Measurements from ENCODE around the gene PLCH1.
A peak's percentile ranks its signal among the peaks of the same experiment; 100 is the strongest.
"Not testable (repeated sequence)": the region's sequence is repeated elsewhere in the genome, so short reads cannot be mapped to it uniquely, and the experiment has no call there.

Gene PLCH1

GRCh38 chr3:155635056-155635455, 109.8 kb downstream of the PLCH1 start:
- Histone ChIP-seq H2BK120ac (ENCODE audit: low read depth, low read length) (no peak overlapping the region), H3K56ac (ENCODE audit: low read length) (no peak overlapping the region), H3K27me3 (ENCODE audit: insufficient read depth, low read length, poor library complexity) (no peaks in the 10 kb centered on the region), H3K4ac (ENCODE audit: low read depth, low read length) (no peak overlapping the region), H2BK5ac (ENCODE audit: low read length) (no peak overlapping the region), H2BK15ac (replicated peaks; ENCODE audit: low read depth) (no peak overlapping the region), H3K4me2 (ENCODE audit: low read length) (no peak overlapping the region), H3K18ac (ENCODE audit: low read length) (no peak overlapping the region), H3K27ac (ENCODE audit: low read depth, low read length) (no peak overlapping the region), H4K5ac (ENCODE audit: low read length) (no peak overlapping the region), H3K4me1 (ENCODE audit: control insufficient read depth, low read depth, low read length) (peaks cover 5% of the 10 kb centered on the region), H3K79me1 (ENCODE audit: low read length) (peaks cover 1% of the 10 kb centered on the region), H3K36me3 (ENCODE audit: control insufficient read depth, insufficient read depth, low read length) (no peaks in the 10 kb centered on the region), H3K4me3 (ENCODE audit: low read length) (no peak overlapping the region), H3K9ac (ENCODE audit: low read length) (no peak overlapping the region), H3K23ac (ENCODE audit: low read length) (no peak overlapping the region), H4K8ac (ENCODE audit: low read depth, low read length) (no peak overlapping the region), H3K79me2 (ENCODE audit: control insufficient read depth, insufficient read depth, low read length) (no peaks in the 10 kb centered on the region), H2AK5ac (ENCODE audit: low read length) (no peak overlapping the region)
- no peak for DNase-seq
- no CpG with 5 or more reads among the region's 1 CpG for WGBS (ENCODE audit: extremely low coverage, insufficient coverage, low lambda C conversion rate)

GRCh38 chr3:155634121-155634719, 110.7 kb downstream of the PLCH1 start:
- H3K23ac ChIP-seq (ENCODE audit: low read length) = no peak overlapping the region
- no peak overlapping the region for H2BK15ac ChIP-seq (replicated peaks; ENCODE audit: low read depth)
- H2AK5ac ChIP-seq (ENCODE audit: low read length) = peak overlapping the region; percentile 41
- H3K4me1 ChIP-seq (ENCODE audit: control insufficient read depth, low read depth, low read length) = peaks cover 4% of the 10 kb centered on the region
- H3K79me2 ChIP-seq (ENCODE audit: control insufficient read depth, insufficient read depth, low read length) = no peaks in the 10 kb centered on the region
- H3K4me3 ChIP-seq (ENCODE audit: low read length) = no peak overlapping the region
- H3K27ac ChIP-seq (ENCODE audit: low read depth, low read length) = no peak overlapping the region
- no peaks in the 10 kb centered on the region for H3K27me3 ChIP-seq (ENCODE audit: insufficient read depth, low read length, poor library complexity)
- H3K36me3 ChIP-seq (ENCODE audit: control insufficient read depth, insufficient read depth, low read length) = no peaks in the 10 kb centered on the region
- H2BK120ac ChIP-seq (ENCODE audit: low read depth, low read length) = no peak overlapping the region
- H3K56ac ChIP-seq (ENCODE audit: low read length) = no peak overlapping the region
- H3K79me1 ChIP-seq (ENCODE audit: low read length) = peaks cover 1% of the 10 kb centered on the region
- H3K9ac ChIP-seq (ENCODE audit: low read length) = no peak overlapping the region
- no peak overlapping the region for H3K4ac ChIP-seq (ENCODE audit: low read depth, low read length)
- no CpG with 5 or more reads among the region's 3 CpGs for WGBS (ENCODE audit: extremely low coverage, insufficient coverage, low lambda C conversion rate)
- H4K8ac ChIP-seq (ENCODE audit: low read depth, low read length) = no peak overlapping the region
- H4K5ac ChIP-seq (ENCODE audit: low read length) = no peak overlapping the region
- no peak for DNase-seq
- no peak overlapping the region for H3K4me2 ChIP-seq (ENCODE audit: low read length)
- H3K18ac ChIP-seq (ENCODE audit: low read length) = no peak overlapping the region
- no peak overlapping the region for H2BK5ac ChIP-seq (ENCODE audit: low read length)

- Histone ChIP-seq H3K36me3 (ENCODE audit: control insufficient read depth, insufficient read depth, low read length) (no peaks in the 10 kb centered on the region), H2BK15ac (replicated peaks; ENCODE audit: low read depth) (no peak overlapping the region), H3K27ac (ENCODE audit: low read depth, low read length) (no peak overlapping the region), H2BK120ac (ENCODE audit: low read depth, low read length) (no peak overlapping the region), H3K23ac (ENCODE audit: low read length) (no peak overlapping the region), H3K79me2 (ENCODE audit: control insufficient read depth, insufficient read depth, low read length) (no peaks in the 10 kb centered on the region), H3K4me2 (ENCODE audit: low read length) (no peak overlapping the region), H3K27me3 (ENCODE audit: insufficient read depth, low read length, poor library complexity) (no peaks in the 10 kb centered on the region), H2AK5ac (ENCODE audit: low read length) (no peak overlapping the region), H3K9ac (ENCODE audit: low read length) (no peak overlapping the region), H4K5ac (ENCODE audit: low read length) (no peak overlapping the region), H3K18ac (ENCODE audit: low read length) (no peak overlapping the region), H3K56ac (ENCODE audit: low read length) (no peak overlapping the region), H3K4ac (ENCODE audit: low read depth, low read length) (no peak overlapping the region), H4K8ac (ENCODE audit: low read depth, low read length) (no peak overlapping the region), H2BK5ac (ENCODE audit: low read length) (no peak overlapping the region), H3K4me1 (ENCODE audit: control insufficient read depth, low read depth, low read length) (peaks cover 2% of the 10 kb centered on the region), H3K4me3 (ENCODE audit: low read length) (no peak overlapping the region), H3K79me1 (ENCODE audit: low read length) (peaks cover 1% of the 10 kb centered on the region)
- no peak for DNase-seq
- WGBS (ENCODE audit: extremely low coverage, insufficient coverage, low lambda C conversion rate) = no CpG with 5 or more reads among the region's 7 CpGs
Observed at GRCh38 chr3:155631323-155632019, 113.4 kb downstream of the PLCH1 start.

GRCh38 chr3:155629556-155629955, 115.3 kb downstream of the PLCH1 start:
- Histone ChIP-seq H2BK120ac (ENCODE audit: low read depth, low read length) (no peak overlapping the region), H2BK15ac (replicated peaks; ENCODE audit: low read depth) (no peak overlapping the region), H3K9ac (ENCODE audit: low read length) (no peak overlapping the region), H2BK5ac (ENCODE audit: low read length) (no peak overlapping the region), H3K4me2 (ENCODE audit: low read length) (no peak overlapping the region), H3K4me3 (ENCODE audit: low read length) (no peak overlapping the region), H3K27ac (ENCODE audit: low read depth, low read length) (no peak overlapping the region), H4K5ac (ENCODE audit: low read length) (no peak overlapping the region), H3K56ac (ENCODE audit: low read length) (no peak overlapping the region), H3K23ac (ENCODE audit: low read length) (no peak overlapping the region), H3K36me3 (ENCODE audit: control insufficient read depth, insufficient read depth, low read length) (no peaks in the 10 kb centered on the region), H3K79me2 (ENCODE audit: control insufficient read depth, insufficient read depth, low read length) (no peaks in the 10 kb centered on the region), H4K8ac (ENCODE audit: low read depth, low read length) (no peak overlapping the region), H3K79me1 (ENCODE audit: low read length) (peaks cover 1% of the 10 kb centered on the region), H3K4me1 (ENCODE audit: control insufficient read depth, low read depth, low read length) (peaks cover 2% of the 10 kb centered on the region), H2AK5ac (ENCODE audit: low read length) (no peak overlapping the region), H3K4ac (ENCODE audit: low read depth, low read length) (no peak overlapping the region), H3K27me3 (ENCODE audit: insufficient read depth, low read length, poor library complexity) (no peaks in the 10 kb centered on the region), H3K18ac (ENCODE audit: low read length) (no peak overlapping the region)
- DNase-seq = no peak
- no CpG with 5 or more reads among the region's 5 CpGs for WGBS (ENCODE audit: extremely low coverage, insufficient coverage, low lambda C conversion rate)

- Histone ChIP-seq H3K4me1 (ENCODE audit: control insufficient read depth, low read depth, low read length) (peaks cover 2% of the 10 kb centered on the region), H3K56ac (ENCODE audit: low read length) (no peak overlapping the region), H2BK120ac (ENCODE audit: low read depth, low read length) (no peak overlapping the region), H3K4me2 (ENCODE audit: low read length) (no peak overlapping the region), H3K23ac (ENCODE audit: low read length) (no peak overlapping the region), H4K8ac (ENCODE audit: low read depth, low read length) (no peak overlapping the region), H2BK5ac (ENCODE audit: low read length) (no peak overlapping the region), H3K18ac (ENCODE audit: low read length) (no peak overlapping the region), H3K27me3 (ENCODE audit: insufficient read depth, low read length, poor library complexity) (no peaks in the 10 kb centered on the region), H3K27ac (ENCODE audit: low read depth, low read length) (no peak overlapping the region), H2AK5ac (ENCODE audit: low read length) (no peak overlapping the region), H3K36me3 (ENCODE audit: control insufficient read depth, insufficient read depth, low read length) (no peaks in the 10 kb centered on the region), H4K5ac (ENCODE audit: low read length) (no peak overlapping the region), H3K79me2 (ENCODE audit: control insufficient read depth, insufficient read depth, low read length) (no peaks in the 10 kb centered on the region), H2BK15ac (replicated peaks; ENCODE audit: low read depth) (no peak overlapping the region), H3K4me3 (ENCODE audit: low read length) (no peak overlapping the region), H3K4ac (ENCODE audit: low read depth, low read length) (no peak overlapping the region), H3K9ac (ENCODE audit: low read length) (no peak overlapping the region), H3K79me1 (ENCODE audit: low read length) (no peaks in the 10 kb centered on the region)
- DNase-seq = no peak
- no CpG with 5 or more reads among the region's 4 CpGs for WGBS (ENCODE audit: extremely low coverage, insufficient coverage, low lambda C conversion rate)
Observed at GRCh38 chr3:155629056-155629455, 115.8 kb downstream of the PLCH1 start.

- not testable (repeated sequence) for H2AK5ac ChIP-seq (ENCODE audit: low read length); H3K4ac ChIP-seq (ENCODE audit: low read depth, low read length); H3K79me2 ChIP-seq (ENCODE audit: control insufficient read depth, insufficient read depth, low read length); H3K36me3 ChIP-seq (ENCODE audit: control insufficient read depth, insufficient read depth, low read length); H3K18ac ChIP-seq (ENCODE audit: low read length); H4K5ac ChIP-seq (ENCODE audit: low read length); H3K56ac ChIP-seq (ENCODE audit: low read length); H2BK120ac ChIP-seq (ENCODE audit: low read depth, low read length); H3K27ac ChIP-seq (ENCODE audit: low read depth, low read length); DNase-seq; H2BK15ac ChIP-seq (replicated peaks; ENCODE audit: low read depth); H4K8ac ChIP-seq (ENCODE audit: low read depth, low read length); H3K4me1 ChIP-seq (ENCODE audit: control insufficient read depth, low read depth, low read length); H2BK5ac ChIP-seq (ENCODE audit: low read length); H3K9ac ChIP-seq (ENCODE audit: low read length); H3K79me1 ChIP-seq (ENCODE audit: low read length); H3K27me3 ChIP-seq (ENCODE audit: insufficient read depth, low read length, poor library complexity); H3K23ac ChIP-seq (ENCODE audit: low read length); H3K4me3 ChIP-seq (ENCODE audit: low read length); H3K4me2 ChIP-seq (ENCODE audit: low read length)
- WGBS (ENCODE audit: extremely low coverage, insufficient coverage, low lambda C conversion rate) = no CpG with 5 or more reads among the region's 3 CpGs
Observed at GRCh38 chr3:155622647-155623046, 122.2 kb downstream of the PLCH1 start.
